Stimulated activated naive CD8-positive, alpha-beta T cell treated with anti-CD3 and anti-CD28 coated beads, Interleukin-15, Interleukin-2, amounts not matched to agents 100 ng/mL and 50 ng/mL, for 24 hours (primary cell): ENCODE results near the gene KAT2B.

Experiments
- H3K27ac Mint-ChIP-seq: one replicate; pipeline ENCODE4 v1.8.0; 2021; ENCODE audit warnings: mild to moderate bottlenecking, mixed read lengths
- H3K27me3 Mint-ChIP-seq: one replicate; pipeline ENCODE4 v1.8.0; 2021; ENCODE audit warnings: mixed read lengths
- H3K36me3 Mint-ChIP-seq: one replicate; pipeline ENCODE4 v1.8.0; 2021; ENCODE audit warnings: low read depth, mixed read lengths
- H3K4me1 Mint-ChIP-seq: one replicate; pipeline ENCODE4 v1.8.0; 2021; ENCODE audit warnings: low read depth, mixed read lengths
- H3K4me3 Mint-ChIP-seq: one replicate; pipeline ENCODE4 v1.8.0; 2021; ENCODE audit warnings: mild to moderate bottlenecking, mixed read lengths
- H3K9me3 Mint-ChIP-seq: one replicate; pipeline ENCODE4 v1.8.0; 2021; ENCODE audit warnings: mixed read lengths

The KAT2B gene

GRCh38 chr3:20123131-20123652 is 82.9 kb downstream of the KAT2B start:
- Mint-ChIP-seq H3K27ac (no peak overlapping the region), H3K36me3 (peaks cover 54% of the 10 kb centered on the region), H3K27me3 (no peaks in the 10 kb centered on the region), H3K9me3 (no peaks in the 10 kb centered on the region), H3K4me3 (no peak overlapping the region), H3K4me1 (peaks cover 3% of the 10 kb centered on the region)

DNA sequence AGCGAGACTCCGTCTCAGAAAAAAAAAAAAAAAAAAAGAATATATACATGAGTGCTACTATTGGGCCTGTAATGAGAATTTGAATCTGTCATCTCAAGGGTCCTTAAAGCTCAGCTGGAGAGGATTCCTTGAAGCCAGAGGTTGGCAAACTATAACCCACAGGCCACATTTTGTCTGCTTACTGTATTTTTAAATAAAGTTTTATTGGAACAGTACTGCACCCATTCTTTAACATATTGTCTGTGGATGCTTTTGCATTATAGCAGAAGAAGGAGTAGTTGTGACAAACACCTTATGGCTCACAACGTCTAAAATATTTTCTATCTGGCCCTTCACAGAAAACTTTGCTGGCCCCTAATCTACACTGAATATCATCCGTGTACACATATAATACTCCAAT is 85.0 kb downstream of the KAT2B start:
- Mint-ChIP-seq H3K4me1 (peaks cover 3% of the 10 kb centered on the region), H3K27me3 (no peaks in the 10 kb centered on the region), H3K9me3 (no peaks in the 10 kb centered on the region), H3K36me3 (peaks cover 55% of the 10 kb centered on the region), H3K27ac (no peak overlapping the region), H3K4me3 (no peak overlapping the region)

GRCh38 chr3:20125897-20126296 is 85.7 kb downstream of the KAT2B start:
- Mint-ChIP-seq H3K27ac (no peak overlapping the region), H3K4me3 (no peak overlapping the region), H3K27me3 (no peaks in the 10 kb centered on the region), H3K36me3 (peaks cover 54% of the 10 kb centered on the region), H3K4me1 (peaks cover 3% of the 10 kb centered on the region), H3K9me3 (no peaks in the 10 kb centered on the region)

- Mint-ChIP-seq H3K4me1 (peaks cover 3% of the 10 kb centered on the region), H3K4me3 (no peak overlapping the region), H3K9me3 (no peaks in the 10 kb centered on the region), H3K36me3 (peaks cover 38% of the 10 kb centered on the region), H3K27me3 (no peaks in the 10 kb centered on the region), H3K27ac (no peak overlapping the region)
Measured at GRCh38 chr3:20128358-20128757, 88.1 kb downstream of the KAT2B start.

- peaks cover 35% of the 10 kb centered on the region for H3K36me3 Mint-ChIP-seq
- no peaks in the 10 kb centered on the region for H3K9me3 Mint-ChIP-seq
- peaks cover 3% of the 10 kb centered on the region for H3K4me1 Mint-ChIP-seq
- H3K27me3 Mint-ChIP-seq, result no peaks in the 10 kb centered on the region
- no peak overlapping the region for H3K4me3 Mint-ChIP-seq
- H3K27ac Mint-ChIP-seq, result no peak overlapping the region
Measured at GRCh38 chr3:20130106-20130505, 89.9 kb downstream of the KAT2B start.

GRCh38 chr3:20136231-20136630 is 96.0 kb downstream of the KAT2B start:
- Mint-ChIP-seq H3K27ac (no peak overlapping the region), H3K9me3 (no peaks in the 10 kb centered on the region), H3K27me3 (no peaks in the 10 kb centered on the region), H3K4me1 (no peaks in the 10 kb centered on the region), H3K36me3 (peaks cover 30% of the 10 kb centered on the region), H3K4me3 (no peak overlapping the region)

DNA sequence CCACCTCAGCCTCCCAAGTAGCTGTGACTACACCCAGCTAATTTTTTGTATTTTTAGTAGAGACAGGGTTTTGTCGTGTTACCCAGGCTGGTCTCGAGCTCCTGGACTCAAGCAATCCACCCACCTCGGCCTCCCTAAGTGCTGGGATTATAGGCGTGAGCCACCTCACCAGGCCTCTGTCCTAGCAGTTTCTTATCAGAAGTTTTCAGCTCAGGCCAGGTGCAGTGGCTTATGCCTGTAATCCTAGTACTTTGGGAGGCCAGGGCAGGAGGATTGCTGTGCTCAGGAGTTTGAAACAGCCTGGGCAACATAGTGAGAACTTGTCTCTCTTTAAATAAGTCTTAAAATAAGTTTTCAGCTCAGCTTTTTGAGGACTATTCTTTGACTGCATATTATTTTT is 97.4 kb downstream of the KAT2B start:
- H3K9me3 Mint-ChIP-seq, result no peaks in the 10 kb centered on the region
- peaks cover 43% of the 10 kb centered on the region for H3K36me3 Mint-ChIP-seq
- H3K27ac Mint-ChIP-seq, result no peak overlapping the region
- no peaks in the 10 kb centered on the region for H3K27me3 Mint-ChIP-seq
- no peak overlapping the region for H3K4me3 Mint-ChIP-seq
- no peaks in the 10 kb centered on the region for H3K4me1 Mint-ChIP-seq

- Mint-ChIP-seq H3K27me3 (no peaks in the 10 kb centered on the region), H3K27ac (no peak overlapping the region), H3K9me3 (no peaks in the 10 kb centered on the region)
Measured at GRCh38 chr3:20140881-20141280, 100.6 kb downstream of the KAT2B start.

DNA sequence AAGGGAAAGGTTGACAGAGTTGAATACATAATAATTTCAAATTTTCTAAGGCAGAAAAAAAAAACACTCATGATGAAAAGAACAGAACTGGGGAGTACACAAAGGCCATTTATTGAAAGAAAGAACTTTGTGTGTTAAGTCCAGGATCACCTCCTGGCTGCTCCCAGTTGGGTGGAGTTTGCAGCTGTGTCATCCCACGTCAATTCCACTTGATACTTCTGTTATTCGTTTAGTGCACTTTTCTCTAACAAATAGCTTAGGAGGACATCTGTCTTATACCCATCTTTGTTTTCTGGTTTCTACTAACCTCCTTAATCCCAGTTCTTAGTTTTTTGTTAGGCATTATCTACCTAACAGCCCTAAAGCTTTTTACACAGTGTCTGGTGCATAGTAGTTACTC is 101.1 kb downstream of the KAT2B start:
- Mint-ChIP-seq H3K27ac (no peak overlapping the region), H3K36me3 (peaks cover 56% of the 10 kb centered on the region), H3K27me3 (no peaks in the 10 kb centered on the region), H3K4me1 (no peaks in the 10 kb centered on the region), H3K4me3 (no peak overlapping the region), H3K9me3 (no peaks in the 10 kb centered on the region)

More at GRCh38 chr3:20140881-20141280, 100.6 kb downstream of the KAT2B start:
- Mint-ChIP-seq H3K36me3 (peaks cover 52% of the 10 kb centered on the region), H3K4me1 (no peaks in the 10 kb centered on the region), H3K4me3 (no peak overlapping the region)

GRCh38 chr3:20141851-20142250 is 101.6 kb downstream of the KAT2B start:
- H3K4me1 Mint-ChIP-seq, result no peaks in the 10 kb centered on the region
- no peak overlapping the region for H3K27ac Mint-ChIP-seq
- no peaks in the 10 kb centered on the region for H3K27me3 Mint-ChIP-seq
- H3K4me3 Mint-ChIP-seq, result no peak overlapping the region
- H3K36me3 Mint-ChIP-seq, result peaks cover 59% of the 10 kb centered on the region
- H3K9me3 Mint-ChIP-seq, result no peaks in the 10 kb centered on the region

GRCh38 chr3:20142517-20142916 is 102.3 kb downstream of the KAT2B start:
- Mint-ChIP-seq H3K4me3 (no peak overlapping the region), H3K27me3 (no peaks in the 10 kb centered on the region), H3K4me1 (no peaks in the 10 kb centered on the region), H3K36me3 (peaks cover 62% of the 10 kb centered on the region), H3K9me3 (no peaks in the 10 kb centered on the region), H3K27ac (no peak overlapping the region)

- Mint-ChIP-seq H3K36me3 (peaks cover 70% of the 10 kb centered on the region), H3K4me1 (no peaks in the 10 kb centered on the region), H3K27ac (no peak overlapping the region)
Measured at GRCh38 chr3:20143519-20143918, 103.3 kb downstream of the KAT2B start.

GRCh38 chr3:20145874-20146273 is 105.6 kb downstream of the KAT2B start:
- Mint-ChIP-seq H3K4me3 (no peak overlapping the region), H3K27me3 (no peaks in the 10 kb centered on the region), H3K27ac (no peak overlapping the region), H3K36me3 (peaks cover 75% of the 10 kb centered on the region), H3K9me3 (no peaks in the 10 kb centered on the region), H3K4me1 (no peaks in the 10 kb centered on the region)

More at GRCh38 chr3:20143519-20143918, 103.3 kb downstream of the KAT2B start:
- H3K9me3 Mint-ChIP-seq, result no peaks in the 10 kb centered on the region
- no peaks in the 10 kb centered on the region for H3K27me3 Mint-ChIP-seq
- no peak overlapping the region for H3K4me3 Mint-ChIP-seq

DNA sequence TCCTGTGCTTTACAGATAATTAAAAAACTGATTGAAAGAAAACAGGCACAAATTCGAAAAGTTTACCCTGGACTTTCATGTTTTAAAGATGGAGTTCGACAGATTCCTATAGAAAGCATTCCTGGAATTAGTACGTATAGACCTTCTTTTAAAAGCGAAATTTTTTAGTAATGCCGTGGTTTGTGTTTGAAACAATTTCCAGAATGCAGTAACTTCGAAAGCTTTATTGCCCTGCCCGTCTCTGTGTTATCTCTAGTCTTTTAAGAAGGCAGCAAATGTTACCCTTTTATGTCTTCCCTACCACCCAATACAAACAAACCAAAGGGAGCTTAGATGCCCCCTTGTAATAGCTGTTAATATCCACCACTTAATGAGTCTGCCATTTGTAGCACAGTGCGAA is 106.1 kb downstream of the KAT2B start:
- no peaks in the 10 kb centered on the region for H3K9me3 Mint-ChIP-seq
- H3K4me1 Mint-ChIP-seq, result no peaks in the 10 kb centered on the region
- H3K36me3 Mint-ChIP-seq, result peaks cover 75% of the 10 kb centered on the region
- no peak overlapping the region for H3K4me3 Mint-ChIP-seq
- no peaks in the 10 kb centered on the region for H3K27me3 Mint-ChIP-seq
- no peak overlapping the region for H3K27ac Mint-ChIP-seq

- Mint-ChIP-seq H3K36me3 (peaks cover 70% of the 10 kb centered on the region), H3K4me3 (no peak overlapping the region), H3K27me3 (no peaks in the 10 kb centered on the region), H3K4me1 (no peaks in the 10 kb centered on the region), H3K27ac (no peak overlapping the region), H3K9me3 (no peaks in the 10 kb centered on the region)
Measured at GRCh38 chr3:20147361-20147760, 107.1 kb downstream of the KAT2B start.

GRCh38 chr3:20148466-20148865 is 108.2 kb downstream of the KAT2B start:
- Mint-ChIP-seq H3K36me3 (peaks cover 62% of the 10 kb centered on the region), H3K4me3 (no peak overlapping the region), H3K4me1 (no peaks in the 10 kb centered on the region), H3K27ac (no peak overlapping the region), H3K9me3 (no peaks in the 10 kb centered on the region), H3K27me3 (no peaks in the 10 kb centered on the region)
